Type B pancreatic cell (in vitro differentiated cells): ENCODE data around the gene LRRN1. TPM values are rescaled to one million over a fixed set of nuclear protein-coding genes. Genes with fewer than 3 reads are reported as not detected.
"Not testable (repeated sequence)": the region's sequence is repeated elsewhere in the genome, so short reads cannot be mapped to it uniquely, and the experiment has no call there.

Experiments
- DNase-seq: peaks from one replicate; pipeline ENCODE4 v3.0.0; 2021; ENCODE audit warnings: mixed read lengths; ENCODE audit not compliant: unreplicated experiment; ENCODE audit errors: extremely low spot score
- H3K27ac Mint-ChIP-seq: 2 replicates; pipeline ENCODE4 v1.8.0; 2021; ENCODE audit warnings: mild to moderate bottlenecking, mixed read lengths
- H3K27me3 Mint-ChIP-seq: 2 replicates; pipeline ENCODE4 v1.8.0; 2021; ENCODE audit warnings: mixed read lengths
- H3K36me3 Mint-ChIP-seq: 2 replicates; pipeline ENCODE4 v1.8.0; 2021; ENCODE audit warnings: mixed read lengths
- H3K4me1 Mint-ChIP-seq: one replicate; pipeline ENCODE4 v1.8.0; 2021; ENCODE audit warnings: mixed read lengths; ENCODE audit not compliant: unreplicated experiment
- H3K4me3 Mint-ChIP-seq: 2 replicates; pipeline ENCODE4 v1.8.0; 2021; ENCODE audit warnings: mild to moderate bottlenecking, mixed read lengths
- H3K9me3 Mint-ChIP-seq: 2 replicates; pipeline ENCODE4 v1.8.0; 2021; ENCODE audit warnings: mixed read lengths
- total RNA-seq: library from RNA; stranded (reverse); gene quantifications from 2 replicates; pipeline ENCODE4 v1.2.1, GENCODE V29; 2021; ENCODE audit warnings: low replicate concordance
- TF ChIP-seq, protein P1 (sequence below): fragments of 200-600 bp; sonication (generic); conservative IDR thresholded peaks from 2 replicates; pipeline ENCODE4 v1.5.0; 2021; ENCODE audit warnings: antibody characterized with exemption, mild to moderate bottlenecking

The LRRN1 gene
- total RNA-seq, 1 donor from 2014 or later = 85.2 TPM

DNA sequence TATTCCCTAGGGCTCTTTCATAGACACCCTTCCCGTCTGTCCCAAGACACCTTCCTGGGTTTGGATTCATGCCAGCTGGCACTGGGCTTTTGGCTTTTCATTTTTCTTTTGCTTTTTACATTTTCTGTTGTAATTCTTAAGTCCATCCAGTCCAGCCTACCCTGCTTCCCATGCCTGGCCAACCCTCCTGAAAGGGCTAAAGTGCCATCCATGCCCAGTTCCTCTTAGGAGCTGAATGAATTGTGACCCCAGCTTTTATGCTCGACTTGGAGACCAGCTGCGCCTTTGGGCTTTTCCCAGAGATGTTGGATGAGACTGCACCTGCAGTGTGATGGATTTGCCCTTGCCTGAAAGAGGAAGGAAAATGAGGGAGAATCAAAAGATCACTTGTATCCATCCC is 25.8 kb downstream of the LRRN1 start:
- H3K4me1 Mint-ChIP-seq = no peaks in the 10 kb centered on the region
- DNase-seq = no peak
- H3K36me3 Mint-ChIP-seq = peaks cover 46% of the 10 kb centered on the region
- no peaks in the 10 kb centered on the region for H3K9me3 Mint-ChIP-seq
- H3K4me3 Mint-ChIP-seq = no peak overlapping the region
- TF ChIP-seq, protein P1, sequence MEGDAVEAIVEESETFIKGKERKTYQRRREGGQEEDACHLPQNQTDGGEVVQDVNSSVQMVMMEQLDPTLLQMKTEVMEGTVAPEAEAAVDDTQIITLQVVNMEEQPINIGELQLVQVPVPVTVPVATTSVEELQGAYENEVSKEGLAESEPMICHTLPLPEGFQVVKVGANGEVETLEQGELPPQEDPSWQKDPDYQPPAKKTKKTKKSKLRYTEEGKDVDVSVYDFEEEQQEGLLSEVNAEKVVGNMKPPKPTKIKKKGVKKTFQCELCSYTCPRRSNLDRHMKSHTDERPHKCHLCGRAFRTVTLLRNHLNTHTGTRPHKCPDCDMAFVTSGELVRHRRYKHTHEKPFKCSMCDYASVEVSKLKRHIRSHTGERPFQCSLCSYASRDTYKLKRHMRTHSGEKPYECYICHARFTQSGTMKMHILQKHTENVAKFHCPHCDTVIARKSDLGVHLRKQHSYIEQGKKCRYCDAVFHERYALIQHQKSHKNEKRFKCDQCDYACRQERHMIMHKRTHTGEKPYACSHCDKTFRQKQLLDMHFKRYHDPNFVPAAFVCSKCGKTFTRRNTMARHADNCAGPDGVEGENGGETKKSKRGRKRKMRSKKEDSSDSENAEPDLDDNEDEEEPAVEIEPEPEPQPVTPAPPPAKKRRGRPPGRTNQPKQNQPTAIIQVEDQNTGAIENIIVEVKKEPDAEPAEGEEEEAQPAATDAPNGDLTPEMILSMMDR = no peak
- H3K27ac Mint-ChIP-seq = no peak overlapping the region
- H3K27me3 Mint-ChIP-seq = no peaks in the 10 kb centered on the region

DNA sequence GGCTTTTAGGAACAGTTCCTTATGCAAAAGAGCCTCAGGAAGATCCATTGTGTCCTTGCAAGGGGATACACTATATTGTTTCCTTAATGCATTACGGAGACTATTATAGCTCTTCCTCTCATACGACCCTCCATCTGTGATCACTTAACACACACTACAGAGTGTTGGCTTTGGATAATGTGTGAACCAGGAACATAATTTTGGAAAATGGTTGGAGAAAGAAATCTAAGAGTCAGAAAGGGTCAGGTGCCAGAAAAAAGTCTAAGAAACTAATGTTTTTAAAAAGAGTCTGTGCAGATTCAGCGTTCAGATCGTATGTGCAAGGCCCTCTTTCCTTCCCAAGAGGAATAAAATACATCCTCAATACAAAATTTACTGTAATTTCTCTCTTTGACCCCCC is 27.3 kb downstream of the LRRN1 start:
- no peak for DNase-seq
- Mint-ChIP-seq H3K4me1 (no peaks in the 10 kb centered on the region), H3K4me3 (no peak overlapping the region), H3K27ac (no peak overlapping the region), H3K36me3 (peaks cover 48% of the 10 kb centered on the region), H3K9me3 (no peaks in the 10 kb centered on the region), H3K27me3 (no peaks in the 10 kb centered on the region)
- TF ChIP-seq, protein P1 = no peak

DNA sequence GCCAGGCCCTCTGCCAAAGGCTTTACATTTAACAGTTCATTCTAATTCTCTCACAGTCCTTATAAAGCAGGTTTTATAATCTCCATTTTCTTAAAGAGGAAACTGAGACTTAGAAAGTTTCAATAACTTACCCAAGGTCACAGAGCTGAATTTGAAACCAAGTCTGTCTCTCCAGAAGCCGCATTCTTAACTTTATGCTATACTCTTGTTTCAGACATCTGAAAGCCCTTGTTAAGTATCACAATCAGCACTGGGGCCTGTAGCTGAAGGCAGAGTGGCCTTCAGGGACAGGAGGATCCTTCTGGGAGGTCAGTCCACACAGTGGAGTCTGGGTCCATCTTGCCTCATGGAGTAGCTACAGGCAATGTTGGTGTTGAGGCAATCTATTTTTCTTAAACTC is 27.9 kb downstream of the LRRN1 start:
- no peaks in the 10 kb centered on the region for H3K27me3 Mint-ChIP-seq
- TF ChIP-seq, protein P1 = no peak

DNA sequence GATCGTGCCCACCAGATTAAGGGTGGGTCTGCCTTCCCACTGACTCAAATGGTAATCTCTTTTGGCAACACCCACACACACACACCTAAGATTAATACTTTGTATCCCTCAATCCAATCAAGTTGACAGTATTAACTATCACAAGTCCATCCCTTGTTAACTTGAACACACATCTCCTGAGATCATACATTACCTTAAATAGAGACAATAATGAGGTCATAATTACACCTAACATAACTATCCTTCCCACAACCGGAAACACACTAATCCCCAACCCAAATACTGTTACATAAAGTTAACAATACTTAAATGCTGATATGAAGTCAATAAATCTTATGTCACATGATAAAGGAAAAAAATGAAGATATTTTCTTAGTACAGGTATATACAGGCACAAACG is 29.2 kb downstream of the LRRN1 start:
- not testable (repeated sequence) for DNase-seq, H3K27me3 Mint-ChIP-seq, H3K4me3 Mint-ChIP-seq, H3K4me1 Mint-ChIP-seq, H3K9me3 Mint-ChIP-seq, H3K27ac Mint-ChIP-seq
- H3K36me3 Mint-ChIP-seq = peaks cover 46% of the 10 kb centered on the region

More for the DNA sequence above, 27.9 kb downstream of the LRRN1 start:
- H3K4me3 Mint-ChIP-seq = no peak overlapping the region
- H3K27ac Mint-ChIP-seq = no peak overlapping the region
- H3K4me1 Mint-ChIP-seq = no peaks in the 10 kb centered on the region
- no peak for DNase-seq
- peaks cover 48% of the 10 kb centered on the region for H3K36me3 Mint-ChIP-seq
- no peaks in the 10 kb centered on the region for H3K9me3 Mint-ChIP-seq

DNA sequence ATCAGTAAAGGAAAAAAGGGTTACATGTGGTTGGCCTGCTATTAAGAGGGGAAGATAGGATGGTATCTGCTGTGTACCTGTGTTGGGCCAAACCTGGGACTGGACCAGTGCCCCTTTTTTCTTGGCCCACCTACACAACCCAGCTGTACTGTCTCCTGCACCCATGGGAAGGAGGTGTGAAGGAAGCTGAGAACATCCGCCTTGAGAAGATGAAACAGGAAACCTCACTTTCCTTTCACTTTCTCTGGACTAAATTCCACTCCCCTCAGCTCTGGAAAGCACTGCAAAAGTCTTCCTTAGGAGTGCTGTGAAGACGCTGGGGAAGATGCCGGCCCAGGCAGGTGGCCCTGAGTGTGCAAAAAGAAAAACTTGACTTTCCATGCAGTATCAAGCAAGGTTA is 37.6 kb downstream of the LRRN1 start:
- Mint-ChIP-seq H3K27me3 (no peaks in the 10 kb centered on the region), H3K9me3 (peaks cover 23% of the 10 kb centered on the region), H3K27ac (no peak overlapping the region), H3K4me1 (no peaks in the 10 kb centered on the region), H3K4me3 (no peak overlapping the region), H3K36me3 (peaks cover 64% of the 10 kb centered on the region)
- TF ChIP-seq, protein P1 = no peak
- DNase-seq = no peak

DNA sequence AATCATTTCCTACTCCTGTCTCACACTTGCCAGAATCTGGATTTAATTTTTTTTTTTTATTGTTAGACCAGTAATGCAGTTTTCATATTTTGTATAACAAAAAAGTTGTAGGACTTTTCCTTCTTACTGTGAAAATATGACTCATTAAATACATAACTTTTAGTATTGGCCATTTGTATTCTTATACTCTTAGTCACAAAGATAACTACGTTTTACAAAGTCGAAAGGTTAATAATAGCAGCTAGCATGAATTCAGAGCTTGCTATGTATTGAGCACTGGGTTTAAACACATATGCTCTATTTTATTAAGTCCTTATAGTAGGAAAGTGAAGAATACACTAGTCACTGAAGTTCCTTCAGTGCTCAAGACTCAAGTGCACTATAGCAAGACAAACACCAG is 43.1 kb downstream of the LRRN1 start:
- no peak overlapping the region for H3K4me3 Mint-ChIP-seq
- DNase-seq = no peak
- peaks cover 18% of the 10 kb centered on the region for H3K9me3 Mint-ChIP-seq
- H3K27me3 Mint-ChIP-seq = no peaks in the 10 kb centered on the region
- peaks cover 72% of the 10 kb centered on the region for H3K36me3 Mint-ChIP-seq
- TF ChIP-seq, protein P1 = no peak
- no peak overlapping the region for H3K27ac Mint-ChIP-seq
- no peaks in the 10 kb centered on the region for H3K4me1 Mint-ChIP-seq
